PC-9 (cell line): ENCODE data around the gene STIMATE.

Experiments used
- EZH2 ChIP-seq: fragments of 200-600 bp; sonication (generic); IDR thresholded peaks from 2 replicates; pipeline ENCODE4 v1.8.0; 2017; ENCODE audit warnings: antibody characterized with exemption, low read depth
- TF ChIP-seq, protein P1 (sequence below): fragments of 200-600 bp; sonication (generic); conservative IDR thresholded peaks from 2 replicates; pipeline ENCODE4 v1.6.1; 2017; ENCODE audit warnings: mixed run types, antibody characterized with exemption, mild to moderate bottlenecking, moderate library complexity

DNA sequence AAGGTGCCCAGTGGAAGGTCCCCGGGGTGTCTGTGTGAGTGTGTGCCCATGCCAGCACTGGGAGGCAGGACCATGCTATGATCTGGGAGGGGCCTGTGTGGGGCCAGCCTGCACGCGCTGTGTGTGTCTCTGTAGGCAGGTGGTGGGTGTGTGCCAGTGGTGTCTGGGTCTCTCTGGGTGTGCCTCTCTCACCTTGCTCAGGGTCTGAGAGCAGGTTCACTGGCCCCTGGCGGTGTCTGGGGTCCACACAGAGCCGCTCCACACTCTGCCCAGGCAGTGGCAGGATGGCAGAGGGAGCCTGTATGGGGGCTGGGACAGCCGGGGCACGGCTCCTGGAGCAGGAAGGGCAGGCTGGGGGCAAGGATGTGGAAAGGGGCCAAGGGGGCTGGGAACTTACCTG lies 79.5 kb downstream of the STIMATE start:
- TF ChIP-seq, protein P1, sequence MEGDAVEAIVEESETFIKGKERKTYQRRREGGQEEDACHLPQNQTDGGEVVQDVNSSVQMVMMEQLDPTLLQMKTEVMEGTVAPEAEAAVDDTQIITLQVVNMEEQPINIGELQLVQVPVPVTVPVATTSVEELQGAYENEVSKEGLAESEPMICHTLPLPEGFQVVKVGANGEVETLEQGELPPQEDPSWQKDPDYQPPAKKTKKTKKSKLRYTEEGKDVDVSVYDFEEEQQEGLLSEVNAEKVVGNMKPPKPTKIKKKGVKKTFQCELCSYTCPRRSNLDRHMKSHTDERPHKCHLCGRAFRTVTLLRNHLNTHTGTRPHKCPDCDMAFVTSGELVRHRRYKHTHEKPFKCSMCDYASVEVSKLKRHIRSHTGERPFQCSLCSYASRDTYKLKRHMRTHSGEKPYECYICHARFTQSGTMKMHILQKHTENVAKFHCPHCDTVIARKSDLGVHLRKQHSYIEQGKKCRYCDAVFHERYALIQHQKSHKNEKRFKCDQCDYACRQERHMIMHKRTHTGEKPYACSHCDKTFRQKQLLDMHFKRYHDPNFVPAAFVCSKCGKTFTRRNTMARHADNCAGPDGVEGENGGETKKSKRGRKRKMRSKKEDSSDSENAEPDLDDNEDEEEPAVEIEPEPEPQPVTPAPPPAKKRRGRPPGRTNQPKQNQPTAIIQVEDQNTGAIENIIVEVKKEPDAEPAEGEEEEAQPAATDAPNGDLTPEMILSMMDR: no peak
- TF ChIP-seq EZH2: no peak
